Mononuclear cell (primary cell): Measurements from ENCODE around the gene UNKL. TPM values are rescaled to one million over a fixed set of nuclear protein-coding genes. Genes with fewer than 3 reads are reported as not detected.
A peak's percentile ranks its signal among the peaks of the same experiment; 100 is the strongest.

Source experiments
- H3K27me3 ChIP-seq: 2 replicates; pipeline ENCODE4 v1.6.0; 2011; ENCODE audit warnings: low read length, control low read depth; ENCODE audit not compliant: insufficient read depth
- H3K4me1 ChIP-seq: 2 replicates; pipeline ENCODE4 v1.5.1; 2011; ENCODE audit warnings: mild to moderate bottlenecking, low read length, control low read depth; ENCODE audit not compliant: insufficient read depth
- H3K4me3 ChIP-seq: 2 replicates; pipeline ENCODE4 v1.5.1; 2011; ENCODE audit warnings: mild to moderate bottlenecking, low read length, moderate library complexity
- H3K9me3 ChIP-seq: 2 replicates; pipeline ENCODE4 v1.5.1; 2011; ENCODE audit warnings: low read depth, mild to moderate bottlenecking, control low read depth, low read length
- total RNA-seq: library from RNA; depleted of rRNA; stranded (reverse); fragments of >200 nt; gene quantifications from one replicate; pipeline ENCODE4 v1.2.3, GENCODE V29; 2012

Gene UNKL
- total RNA-seq, 1 donor, result 18.4 TPM

DNA sequence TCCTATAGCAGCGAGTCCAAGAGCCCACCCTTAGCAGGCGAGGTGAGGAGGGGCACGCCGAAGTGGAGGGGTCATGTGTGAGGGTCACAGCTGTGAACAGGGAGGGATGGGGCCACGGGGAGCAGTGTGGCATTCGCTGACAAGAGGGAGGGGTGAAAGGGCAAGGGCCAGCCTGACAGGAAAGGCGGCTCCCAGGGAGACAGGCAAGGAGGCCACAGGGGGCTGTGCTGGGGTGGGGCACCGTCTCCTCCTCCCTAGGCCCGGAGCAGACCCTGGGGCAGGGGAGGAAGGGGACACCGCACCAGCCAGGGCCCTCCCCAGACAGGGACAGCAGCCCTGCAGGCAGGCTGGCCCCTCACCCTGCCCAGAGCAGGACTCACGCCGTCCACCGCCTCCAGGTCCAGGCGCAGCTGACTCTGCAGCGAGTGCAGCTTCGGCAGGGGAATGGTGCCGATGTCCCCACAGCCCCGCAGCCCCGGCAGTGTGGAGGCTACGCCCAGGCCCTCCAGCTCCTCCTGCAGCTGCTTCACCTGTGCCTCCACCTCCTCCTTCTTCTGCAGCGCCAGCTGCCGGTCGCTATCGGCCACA is 47.7 kb downstream of the UNKL start:
- Histone ChIP-seq H3K27me3 (no peaks in the 10 kb centered on the region), H3K9me3 (no peaks in the 10 kb centered on the region), H3K4me1 (no peaks in the 10 kb centered on the region), H3K4me3 (no peak overlapping the region)

DNA sequence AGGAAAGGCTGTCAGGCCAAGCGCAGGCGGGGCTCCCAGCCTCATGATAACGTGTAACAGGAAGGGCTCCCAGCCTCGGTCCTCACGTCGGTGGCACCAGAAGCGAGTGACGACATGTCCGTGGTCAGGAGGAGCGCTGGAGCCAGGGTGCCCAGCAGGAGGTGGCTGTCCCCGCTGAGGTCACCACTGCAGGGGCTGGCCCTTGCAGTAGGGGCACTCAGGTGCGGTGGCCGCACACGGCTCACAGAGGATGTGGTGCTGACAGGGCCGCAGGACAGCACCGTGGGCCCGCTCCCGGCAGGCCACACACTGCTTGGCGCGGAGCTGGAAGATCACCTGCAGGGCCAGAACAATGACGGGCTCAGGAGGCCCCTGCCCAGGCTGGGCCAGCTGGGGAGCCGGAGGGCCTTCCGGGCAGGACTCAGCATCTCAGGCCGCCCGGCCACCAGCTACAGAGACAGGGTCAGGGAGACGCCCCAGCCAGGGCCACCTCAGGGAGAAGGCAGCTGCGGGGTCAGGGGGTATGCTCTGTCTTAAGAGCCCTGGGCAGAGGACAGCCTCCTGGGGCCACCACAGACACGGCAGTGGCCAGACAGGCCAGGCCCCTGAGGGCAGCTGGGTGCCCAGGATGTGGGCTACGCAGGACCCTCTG is 48.3 kb downstream of the UNKL start:
- H3K4me3 ChIP-seq, result no peak overlapping the region
- H3K9me3 ChIP-seq, result no peaks in the 10 kb centered on the region
- H3K4me1 ChIP-seq, result no peaks in the 10 kb centered on the region
- H3K27me3 ChIP-seq, result no peaks in the 10 kb centered on the region

DNA sequence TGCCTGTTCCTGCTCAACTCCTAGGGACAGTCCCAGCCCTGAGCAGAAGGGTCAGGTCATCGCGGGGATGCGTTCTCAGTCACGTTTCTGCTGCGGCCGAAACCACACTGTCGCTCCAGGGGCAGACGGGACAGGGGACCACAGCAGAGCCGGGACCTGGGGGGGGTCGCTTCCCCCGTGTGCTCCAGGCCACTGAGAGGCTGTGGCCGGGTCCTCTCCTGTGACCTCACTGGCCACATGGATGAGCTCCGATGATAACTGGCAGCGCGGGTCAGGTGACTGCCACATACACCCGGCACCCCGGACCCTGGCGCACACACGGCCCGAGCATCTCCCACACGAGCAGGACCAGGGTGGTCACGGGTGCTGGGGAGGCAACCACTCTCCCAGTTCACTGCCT is 50.0 kb downstream of the UNKL start:
- Histone ChIP-seq H3K9me3 (no peaks in the 10 kb centered on the region), H3K27me3 (no peaks in the 10 kb centered on the region), H3K4me1 (no peaks in the 10 kb centered on the region), H3K4me3 (no peak overlapping the region)

DNA sequence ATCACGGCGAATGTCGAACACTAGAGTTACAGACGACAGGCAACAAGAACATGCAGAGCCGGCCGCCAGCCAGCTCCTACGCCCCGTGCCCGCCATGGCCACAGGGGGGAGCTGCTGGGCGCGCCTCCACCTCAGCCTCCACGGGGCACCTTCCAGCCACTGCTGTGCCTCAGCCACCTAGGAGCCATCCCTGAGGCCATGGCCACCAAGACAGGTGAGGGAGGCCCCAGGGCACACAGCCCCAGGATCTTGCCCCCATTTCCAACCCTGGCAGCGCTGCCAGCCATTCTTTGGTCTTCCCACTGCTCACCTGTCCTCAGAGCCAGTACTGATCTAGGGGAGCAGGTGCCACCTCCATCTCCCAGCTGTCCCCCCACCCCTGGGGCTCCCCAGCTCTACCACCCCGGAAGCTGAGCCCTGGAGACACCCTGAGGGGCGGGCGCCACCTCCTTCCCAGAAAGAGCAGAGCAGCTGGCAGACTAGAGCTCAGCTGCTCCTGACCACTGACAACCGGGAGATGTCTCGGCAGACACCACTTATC is 50.9 kb downstream of the UNKL start:
- Histone ChIP-seq H3K4me1 (no peaks in the 10 kb centered on the region), H3K27me3 (no peaks in the 10 kb centered on the region), H3K9me3 (no peaks in the 10 kb centered on the region), H3K4me3 (no peak overlapping the region)

DNA sequence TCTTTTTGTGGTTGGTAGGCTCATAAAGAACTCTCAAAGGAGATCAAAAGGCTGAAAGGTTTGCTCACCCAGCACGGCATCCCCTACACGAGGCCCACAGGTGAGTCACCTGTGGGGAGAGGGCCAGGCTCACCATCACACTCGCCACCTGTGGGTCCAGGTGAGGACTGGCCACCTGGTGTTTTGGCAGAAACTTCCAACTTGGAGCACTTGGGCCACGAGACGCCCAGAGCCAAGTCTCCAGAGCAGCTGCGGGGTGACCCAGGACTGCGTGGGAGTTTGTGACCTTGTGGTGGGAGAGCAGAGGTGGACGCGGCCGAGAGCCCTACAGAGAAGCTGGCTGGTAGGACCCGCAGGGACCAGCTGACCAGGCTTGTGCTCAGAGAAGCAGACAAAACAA is 51.7 kb downstream of the UNKL start:
- Histone ChIP-seq H3K4me3 (no peak overlapping the region), H3K9me3 (no peaks in the 10 kb centered on the region), H3K27me3 (no peaks in the 10 kb centered on the region), H3K4me1 (no peaks in the 10 kb centered on the region)

DNA sequence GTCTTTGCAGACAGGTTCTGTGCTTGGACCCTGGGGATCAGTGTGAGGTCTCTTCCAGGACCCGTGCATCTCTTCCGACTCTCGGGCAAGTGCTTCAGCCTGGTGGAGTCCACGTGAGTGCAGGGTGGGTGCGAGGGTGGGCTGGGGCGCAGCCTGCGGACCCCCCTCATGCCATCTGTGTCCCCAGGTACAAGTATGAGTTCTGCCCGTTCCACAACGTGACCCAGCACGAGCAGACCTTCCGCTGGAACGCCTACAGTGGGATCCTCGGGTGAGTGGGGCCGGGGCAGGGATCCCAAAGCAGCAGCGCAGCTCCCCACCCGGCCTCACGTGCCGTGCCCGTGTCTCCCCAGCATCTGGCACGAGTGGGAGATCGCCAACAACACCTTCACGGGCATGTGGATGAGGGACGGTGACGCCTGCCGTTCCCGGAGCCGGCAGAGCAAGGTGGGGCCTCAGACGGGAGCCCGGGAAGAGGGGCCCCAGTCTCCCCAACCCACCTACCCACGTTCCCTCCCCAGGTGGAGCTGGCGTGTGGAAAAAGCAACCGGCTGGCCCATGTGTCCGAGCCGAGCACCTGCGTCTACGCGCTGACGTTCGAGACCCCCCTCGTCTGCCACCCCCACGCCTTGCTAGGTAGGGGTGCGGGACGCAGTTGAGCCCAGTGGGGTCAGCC is 52.7 kb downstream of the UNKL start:
- H3K4me3 ChIP-seq, result no peak overlapping the region
- no peaks in the 10 kb centered on the region for H3K4me1 ChIP-seq
- no peaks in the 10 kb centered on the region for H3K9me3 ChIP-seq
- no peaks in the 10 kb centered on the region for H3K27me3 ChIP-seq

DNA sequence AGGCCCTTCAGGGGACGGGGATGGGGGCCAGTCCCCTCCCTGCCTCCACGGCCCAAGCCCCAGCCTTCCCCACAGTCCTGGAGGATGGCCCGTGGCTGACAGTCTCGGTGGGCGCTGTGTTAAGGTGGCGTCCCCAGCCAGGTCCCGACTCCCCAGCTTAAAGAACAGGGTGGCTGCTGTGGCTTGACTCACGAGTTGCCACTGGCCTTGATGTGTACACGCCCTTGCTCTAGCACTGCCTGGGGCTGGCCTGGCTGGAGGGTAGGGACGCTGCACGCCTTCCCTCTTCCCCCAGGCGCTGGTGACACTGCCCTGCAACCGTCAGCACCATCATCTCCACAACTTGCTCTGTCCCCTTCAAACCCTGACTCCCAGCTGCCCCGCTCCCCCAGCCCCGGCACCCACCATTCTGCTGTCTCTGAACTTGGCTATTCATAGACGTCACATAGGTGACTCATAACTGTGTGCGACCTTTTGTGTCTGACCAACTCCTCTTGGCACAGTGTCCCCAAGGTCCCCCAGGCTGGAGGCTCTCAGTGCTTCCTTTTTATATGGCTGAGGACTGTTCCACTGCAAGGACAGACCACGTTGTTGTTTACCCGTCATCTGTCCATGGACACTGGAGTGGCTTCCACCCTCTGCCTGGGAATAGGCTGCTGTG is 56.5 kb downstream of the UNKL start:
- Histone ChIP-seq H3K4me3 (no peak overlapping the region), H3K4me1 (peaks cover 6% of the 10 kb centered on the region), H3K27me3 (no peaks in the 10 kb centered on the region), H3K9me3 (no peaks in the 10 kb centered on the region)

DNA sequence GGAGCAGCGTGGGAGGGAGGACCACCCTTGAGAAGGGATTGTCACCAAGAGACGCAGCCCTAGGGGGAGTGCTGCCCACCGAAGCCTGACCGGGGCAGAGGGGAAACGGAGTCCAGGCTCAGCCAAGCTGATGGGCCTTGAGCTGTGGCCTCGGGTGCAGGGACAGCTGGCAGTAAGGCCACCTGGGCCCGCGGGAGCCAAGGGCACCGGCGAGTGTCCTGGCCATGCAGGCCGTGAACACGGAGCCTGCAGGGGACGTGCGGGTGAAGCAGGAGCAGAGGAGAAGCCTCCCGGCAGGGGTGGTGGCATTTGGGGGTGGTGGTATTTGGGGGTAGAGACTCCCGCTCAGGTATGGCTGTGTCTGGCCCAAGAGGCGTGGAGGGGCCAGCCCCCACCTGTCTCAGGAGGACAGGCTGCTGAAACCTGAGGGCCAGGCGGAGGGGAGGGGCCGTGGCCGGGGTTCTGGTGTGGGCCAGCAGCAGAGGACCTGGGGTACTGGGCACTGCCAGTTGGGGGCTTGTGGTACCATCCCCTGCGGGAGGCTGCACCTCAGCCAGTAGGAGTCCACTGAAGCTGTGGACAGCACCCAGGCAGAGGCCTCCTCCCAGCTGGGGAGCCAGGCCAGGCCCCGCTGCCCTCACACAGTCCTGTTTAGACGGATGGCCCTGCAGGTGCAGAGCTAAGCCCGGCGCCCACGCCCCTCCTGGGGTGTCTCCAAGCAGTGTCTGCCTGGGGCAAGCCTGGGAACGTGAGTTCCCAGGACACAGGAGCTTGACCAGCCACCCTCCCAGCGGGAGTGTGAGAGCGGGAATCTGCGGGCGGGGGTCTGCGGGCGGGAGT is 58.2 kb downstream of the UNKL start:
- no peaks in the 10 kb centered on the region for H3K9me3 ChIP-seq
- H3K27me3 ChIP-seq, result no peaks in the 10 kb centered on the region
- peaks cover 17% of the 10 kb centered on the region for H3K4me1 ChIP-seq
- H3K4me3 ChIP-seq, result no peak overlapping the region

DNA sequence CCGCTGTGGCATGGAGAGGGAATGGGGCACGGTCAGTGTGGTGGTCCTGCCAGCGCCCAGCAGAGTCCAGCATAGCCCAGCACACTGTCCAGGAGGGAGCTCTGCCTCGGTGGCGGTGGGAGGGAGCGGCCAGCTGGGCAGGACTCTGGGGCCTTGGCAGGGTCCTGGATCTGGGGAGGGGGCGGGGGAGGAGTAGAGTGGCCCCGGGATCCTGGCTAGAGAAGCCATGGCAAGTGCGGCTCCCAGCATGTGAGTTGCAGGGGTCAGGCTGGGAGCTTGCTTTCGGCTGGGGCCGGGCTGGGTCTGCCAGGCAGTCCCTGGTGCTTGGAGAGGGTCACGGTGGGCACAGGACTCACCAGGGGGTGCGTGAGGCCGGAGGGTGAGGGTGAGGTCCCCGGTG is 58.9 kb downstream of the UNKL start:
- no peak overlapping the region for H3K4me3 ChIP-seq
- H3K4me1 ChIP-seq, result peaks cover 24% of the 10 kb centered on the region
- H3K9me3 ChIP-seq, result no peaks in the 10 kb centered on the region
- H3K27me3 ChIP-seq, result no peaks in the 10 kb centered on the region

DNA sequence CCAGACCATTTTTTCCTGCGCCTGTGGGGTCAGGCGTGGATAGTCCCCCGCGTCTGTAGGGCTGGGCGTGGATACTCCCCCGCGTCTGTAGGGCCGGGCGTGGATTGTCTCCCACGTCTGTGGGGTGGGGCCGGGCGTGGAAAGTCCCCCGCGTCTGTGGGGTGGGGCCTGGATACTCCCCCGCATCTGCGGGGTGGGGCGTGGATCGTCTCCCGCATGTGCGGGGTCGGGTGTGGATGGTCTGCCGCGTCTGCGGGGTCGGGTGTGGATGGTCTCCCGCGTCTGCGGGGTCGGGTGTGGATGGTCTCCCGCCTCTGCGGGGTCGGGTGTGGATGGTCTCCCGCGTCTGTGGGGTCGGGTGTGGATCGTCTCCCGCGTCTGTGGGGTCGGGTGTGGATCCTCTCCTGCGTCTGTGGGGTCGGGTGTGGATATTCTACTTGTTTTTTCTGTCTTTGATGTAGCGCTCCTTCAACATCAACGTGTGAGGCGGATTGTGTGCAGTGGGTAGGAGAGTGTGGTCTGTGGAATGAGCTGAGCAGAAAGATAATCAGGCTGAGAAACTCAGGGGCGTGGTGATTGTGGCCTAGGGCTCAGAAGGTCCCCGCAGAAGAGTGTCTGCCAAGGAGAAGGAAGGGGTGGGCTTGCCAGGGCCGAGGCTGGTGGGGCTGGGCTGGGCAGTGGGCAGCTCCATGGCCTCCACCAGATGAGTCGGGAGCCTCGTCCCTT is 59.5 kb downstream of the UNKL start:
- H3K9me3 ChIP-seq, result no peaks in the 10 kb centered on the region
- H3K4me3 ChIP-seq, result no peak overlapping the region
- no peaks in the 10 kb centered on the region for H3K27me3 ChIP-seq
- H3K4me1 ChIP-seq, result peaks cover 30% of the 10 kb centered on the region

DNA sequence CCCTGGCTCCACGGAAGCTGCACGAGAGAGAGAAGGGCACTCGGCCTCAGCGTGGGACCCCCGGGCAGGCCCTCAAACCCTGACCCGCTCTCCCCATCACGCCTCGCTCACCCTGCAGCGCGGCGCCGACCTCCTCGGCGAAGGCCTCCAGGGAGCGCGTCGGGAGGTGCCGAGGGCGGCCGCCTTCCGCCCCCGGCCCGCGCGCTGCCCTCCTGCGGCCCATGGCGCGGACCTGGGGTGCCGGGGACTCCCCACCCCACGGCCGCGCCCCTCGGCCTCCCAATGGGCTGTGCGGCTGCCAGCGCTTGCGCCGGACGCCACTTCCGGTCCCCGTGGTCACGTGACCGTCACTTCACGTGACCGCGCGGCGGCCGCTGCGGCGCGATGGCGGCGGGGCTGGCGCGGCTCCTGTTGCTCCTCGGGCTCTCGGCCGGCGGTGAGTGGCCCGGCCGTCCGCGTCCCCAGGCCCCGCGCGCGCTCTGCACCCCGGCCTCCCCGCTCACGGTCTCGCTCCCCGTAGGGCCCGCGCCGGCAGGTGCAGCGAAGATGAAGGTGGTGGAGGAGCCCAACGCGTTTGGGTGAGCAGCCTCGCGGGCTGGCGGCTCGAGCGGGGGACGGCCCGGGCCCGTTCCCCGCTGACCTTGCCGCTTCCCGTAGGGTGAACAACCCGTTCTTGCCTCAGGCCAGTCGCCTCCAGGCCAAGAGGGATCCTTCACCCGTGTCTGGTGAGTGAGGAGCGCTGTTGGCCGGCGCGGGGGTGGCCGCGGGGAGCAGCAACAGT is 62.7 kb downstream of the UNKL start, which contains the start of the genes GNPTG and TSR3:
Gene GNPTG, plus strand, starts transcription at position 350 of the 781 bp plus-strand sequence. Its CDS starts 35 bp downstream, at position 385.
Gene TSR3, minus strand, starts transcription at position 297 of the 781 bp plus-strand sequence. Its CDS starts 74 bp downstream, at position 223.
- Histone ChIP-seq H3K27me3 (no peaks in the 10 kb centered on the region), H3K4me1 (peaks cover 31% of the 10 kb centered on the region), H3K4me3 (peak within 1 kb of the TSS; percentile 63), H3K9me3 (no peaks in the 10 kb centered on the region)

DNA sequence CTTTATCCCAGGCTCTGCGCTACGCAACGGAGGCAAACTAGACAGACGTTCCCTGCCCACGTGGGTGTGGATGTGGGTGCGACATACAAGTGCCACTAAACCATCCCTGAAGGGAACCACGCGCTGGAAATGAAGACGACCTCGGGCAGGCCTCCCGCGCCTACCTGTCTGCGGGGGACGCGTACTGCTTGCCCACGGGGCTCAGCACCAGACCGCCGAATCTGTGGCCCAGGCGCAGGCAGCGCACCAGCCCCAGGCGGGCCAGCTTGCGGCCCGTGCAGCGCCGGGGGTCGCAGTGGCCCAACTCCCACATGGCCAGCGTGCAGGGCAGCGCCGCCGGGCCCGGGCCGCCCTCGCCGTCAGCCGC is 63.3 kb downstream of the UNKL start:
- Histone ChIP-seq H3K4me1 (peaks cover 31% of the 10 kb centered on the region), H3K27me3 (no peaks in the 10 kb centered on the region), H3K4me3 (peak overlapping the region; percentile 63), H3K9me3 (no peaks in the 10 kb centered on the region)

DNA sequence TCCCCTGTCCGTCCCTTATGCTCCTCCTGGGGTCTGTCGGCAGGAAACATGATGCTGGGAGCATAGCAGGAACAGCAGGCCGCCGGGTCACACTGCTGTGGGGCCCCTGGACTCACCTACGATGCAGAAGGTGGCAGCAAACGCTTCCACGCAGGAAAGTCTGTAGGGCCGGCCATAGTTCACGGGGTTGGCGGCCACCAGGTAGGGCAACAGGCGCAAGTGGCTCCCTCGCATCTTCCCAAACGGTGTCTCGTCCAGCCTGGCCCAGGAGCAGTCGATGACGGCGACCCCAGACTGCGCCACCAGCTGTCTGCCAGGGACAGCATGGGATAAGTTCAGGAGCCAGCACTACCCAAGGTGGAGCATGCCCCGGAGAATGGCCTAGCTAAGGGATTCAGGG is 63.8 kb downstream of the UNKL start:
- peaks cover 31% of the 10 kb centered on the region for H3K4me1 ChIP-seq

More for the DNA sequence above, 63.8 kb downstream of the UNKL start:
- no peaks in the 10 kb centered on the region for H3K27me3 ChIP-seq
- H3K9me3 ChIP-seq, result no peaks in the 10 kb centered on the region
- peak overlapping the region; percentile 63 for H3K4me3 ChIP-seq
